Brain microvascular endothelial cell (primary cell): Measurements from ENCODE around the gene LDB2.

Source experiments
- DNase-seq: peaks from one replicate; pipeline ENCODE4 v3.0.0-alpha.2; 2020
- H3K27ac ChIP-seq: fragments of 250-450 bp; sonication (Bioruptor Pico); 2 replicates; pipeline ENCODE4 v1.5.1; 2020; ENCODE audit warnings: mild to moderate bottlenecking, moderate library complexity
- H3K27me3 ChIP-seq: fragments of 250-450 bp; sonication (Bioruptor Pico); replicated peaks from 2 replicates; pipeline ENCODE4 v1.5.1; 2020; ENCODE audit warnings: mild to moderate bottlenecking
- H3K36me3 ChIP-seq: fragments of 250-450 bp; sonication (Bioruptor Pico); replicated peaks from 2 replicates; pipeline ENCODE4 v1.5.1; 2020; ENCODE audit warnings: mild to moderate bottlenecking
- H3K4me3 ChIP-seq: 2 replicates; pipeline ENCODE4 v1.5.1; 2011; ENCODE audit warnings: low read depth, mild to moderate bottlenecking, control low read depth, low read length, moderate library complexity
- CTCF ChIP-seq: IDR thresholded peaks from 2 replicates; pipeline ENCODE4 v1.5.1; 2011; ENCODE audit warnings: low read depth, mild to moderate bottlenecking, moderate library complexity, low read length, control low read depth, inconsistent platforms; ENCODE audit errors: missing control alignments
- in situ Hi-C: cut with HindIII; loops from 2 replicates; pipeline ENCODE4 v1.10.0; 2017; ENCODE audit warnings: low sequenced_read_pairs, low pct_ligation_motif_present

LDB2 gene

GRCh38 chr4:16591272-16591826 is 307.1 kb downstream of the LDB2 start:
- TF ChIP-seq CTCF: no peak
- Histone ChIP-seq H3K36me3 (no peaks in the 10 kb centered on the region), H3K27me3 (no peaks in the 10 kb centered on the region), H3K27ac (no peak overlapping the region), H3K4me3 (no peak overlapping the region)
- DNase-seq: no peak
- in situ Hi-C loops: no loop called here

DNA sequence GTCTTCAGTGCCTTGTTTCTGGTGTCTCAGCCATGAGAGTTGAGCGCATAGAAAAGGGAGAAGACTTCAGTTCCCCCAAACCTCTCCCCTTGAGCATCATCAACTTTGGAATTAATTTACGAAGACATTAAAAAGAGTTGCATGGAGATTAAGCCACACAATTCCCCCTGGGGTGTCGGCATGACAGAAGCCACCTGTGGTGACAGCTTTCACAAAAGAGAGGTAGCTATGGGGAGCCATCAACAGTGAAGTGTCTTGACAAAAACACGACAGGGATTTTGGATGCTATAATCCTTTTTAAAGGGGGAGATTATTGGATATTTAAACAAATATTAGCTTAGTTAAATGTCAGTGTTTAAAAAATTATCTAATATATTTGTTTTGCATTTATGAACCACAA is 307.6 kb downstream of the LDB2 start:
- TF ChIP-seq CTCF: no peak
- Histone ChIP-seq H3K4me3 (no peak overlapping the region), H3K27ac (no peak overlapping the region), H3K27me3 (no peaks in the 10 kb centered on the region), H3K36me3 (no peaks in the 10 kb centered on the region)
- in situ Hi-C loops: no loop called here
- no peak for DNase-seq

DNA sequence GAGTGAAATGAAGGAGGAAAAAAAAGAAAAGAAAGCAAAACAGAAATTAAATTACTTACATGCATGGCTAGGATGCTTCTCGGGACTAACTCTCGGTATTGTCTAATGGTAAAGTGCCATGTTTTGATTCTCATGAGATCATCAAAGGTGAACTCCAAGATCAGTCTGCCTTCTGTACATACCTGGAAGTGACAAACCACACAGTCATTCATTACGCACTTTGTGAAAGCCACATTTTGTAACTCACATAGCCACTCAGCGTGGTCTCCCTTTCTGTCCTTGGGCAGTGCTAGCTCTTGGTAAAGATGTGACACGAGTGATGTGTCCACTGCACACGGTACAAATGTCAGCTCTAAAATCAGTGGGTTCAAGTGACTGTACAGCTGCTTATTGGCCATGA is 309.8 kb downstream of the LDB2 start:
- H3K4me3 ChIP-seq: no peak overlapping the region
- no peak for DNase-seq
- no peak for TF ChIP-seq CTCF
- in situ Hi-C loops: no loop called here
- no peaks in the 10 kb centered on the region for H3K36me3 ChIP-seq
- H3K27me3 ChIP-seq: no peaks in the 10 kb centered on the region
- no peak overlapping the region for H3K27ac ChIP-seq

DNA sequence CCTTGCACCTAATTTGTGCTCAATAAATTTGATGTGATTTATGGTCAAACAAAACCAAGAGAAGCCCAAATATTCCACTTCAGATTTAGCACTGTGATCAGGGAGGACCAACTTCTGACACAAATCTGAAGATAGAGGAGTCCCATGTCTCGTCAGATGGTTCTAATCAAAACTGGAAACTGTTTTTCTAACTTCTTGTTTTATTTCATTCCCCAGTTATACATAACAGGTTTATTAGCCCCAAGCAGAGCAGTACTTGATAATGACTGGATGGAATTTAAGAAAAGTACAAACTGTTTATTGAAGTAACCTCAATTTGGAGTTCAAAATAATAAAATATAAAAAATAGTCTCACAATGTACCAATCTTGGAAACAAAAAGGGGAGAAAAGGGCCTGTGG is 310.3 kb downstream of the LDB2 start:
- Histone ChIP-seq H3K27ac (no peak overlapping the region), H3K27me3 (no peaks in the 10 kb centered on the region), H3K36me3 (no peaks in the 10 kb centered on the region), H3K4me3 (no peak overlapping the region)
- DNase-seq: no peak
- in situ Hi-C loops: no loop called here
- no peak for TF ChIP-seq CTCF

DNA sequence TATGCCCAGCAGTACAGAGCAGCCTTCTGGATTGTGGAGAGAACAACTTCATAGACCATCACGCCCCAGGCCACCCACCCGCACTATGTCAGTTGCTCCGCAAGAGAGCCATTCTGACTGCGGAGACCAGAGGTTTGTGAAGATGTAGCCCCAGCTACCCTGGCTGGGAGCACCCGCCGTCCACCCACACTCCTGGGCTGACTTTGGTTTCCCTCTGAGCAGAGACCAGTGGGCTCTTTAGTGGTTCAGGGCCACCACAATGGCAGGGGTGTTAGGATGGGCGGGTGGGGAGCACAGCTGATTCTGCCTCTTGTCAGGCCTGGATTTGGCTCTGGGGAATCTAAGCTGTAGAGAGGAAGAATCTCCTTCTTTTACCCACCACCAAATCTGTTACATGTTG is 313.4 kb downstream of the LDB2 start:
- no peak for TF ChIP-seq CTCF
- Histone ChIP-seq H3K27ac (no peak overlapping the region), H3K36me3 (no peaks in the 10 kb centered on the region), H3K27me3 (no peaks in the 10 kb centered on the region), H3K4me3 (no peak overlapping the region)
- in situ Hi-C loops: no loop called here
- no peak for DNase-seq

- Histone ChIP-seq H3K4me3 (no peak overlapping the region), H3K27me3 (no peaks in the 10 kb centered on the region), H3K27ac (no peak overlapping the region), H3K36me3 (no peaks in the 10 kb centered on the region)
- DNase-seq: peak; percentile 32
- in situ Hi-C loops: no loop called here
- TF ChIP-seq CTCF: no peak
Measured at GRCh38 chr4:16583764-16584163, 314.7 kb downstream of the LDB2 start.
